KOPT-K1 (cell line): ENCODE measurements around the gene DECR2.
"Not testable (repeated sequence)": the region's sequence is repeated elsewhere in the genome, so short reads cannot be mapped to it uniquely, and the experiment has no call there.

Experiments
- H3K27ac ChIP-seq: fragments of 200-600 bp; sonication (generic); 2 replicates; pipeline ENCODE4 v1.5.1; 2016; ENCODE audit warnings: antibody characterized with exemption, mild to moderate bottlenecking, low read depth, low read length; ENCODE audit not compliant: poor library complexity, severe bottlenecking
- H3K36me3 ChIP-seq: fragments of 200-600 bp; sonication (generic); 2 replicates; pipeline ENCODE4 v1.5.1; 2017; ENCODE audit warnings: antibody characterized with exemption, mild to moderate bottlenecking, low read length, moderate library complexity; ENCODE audit not compliant: insufficient read depth
- H3K9me3 ChIP-seq: fragments of 200-600 bp; sonication (generic); 2 replicates; pipeline ENCODE4 v1.5.1; 2017; ENCODE audit warnings: antibody characterized with exemption, low read length, mild to moderate bottlenecking; ENCODE audit not compliant: insufficient read depth, poor library complexity, severe bottlenecking

DECR2 gene

GRCh38 chr16:362702-362999 lies 39.0 kb upstream of the DECR2 start:
- not testable (repeated sequence) for H3K27ac ChIP-seq, H3K9me3 ChIP-seq
- peaks cover 15% of the 10 kb centered on the region for H3K36me3 ChIP-seq

GRCh38 chr16:363110-363765 lies 38.4 kb upstream of the DECR2 start:
- H3K36me3 ChIP-seq = peaks cover 21% of the 10 kb centered on the region
- no peaks in the 10 kb centered on the region for H3K9me3 ChIP-seq
- no peak overlapping the region for H3K27ac ChIP-seq

- Histone ChIP-seq H3K9me3 (no peaks in the 10 kb centered on the region), H3K27ac (no peak overlapping the region), H3K36me3 (peaks cover 28% of the 10 kb centered on the region)
These were observed 37.8 kb upstream of the DECR2 start for GRCh38 chr16:363766-364490.

- H3K27ac ChIP-seq = no peak overlapping the region
These were observed 36.8 kb upstream of the DECR2 start for GRCh38 chr16:364595-365491.

GRCh38 chr16:366476-366875 lies 35.2 kb upstream of the DECR2 start:
- Histone ChIP-seq H3K9me3 (no peaks in the 10 kb centered on the region), H3K36me3 (peaks cover 33% of the 10 kb centered on the region), H3K27ac (no peak overlapping the region)

More at GRCh38 chr16:364595-365491, 36.8 kb upstream of the DECR2 start:
- H3K36me3 ChIP-seq = peaks cover 33% of the 10 kb centered on the region
- no peaks in the 10 kb centered on the region for H3K9me3 ChIP-seq

- no peak overlapping the region for H3K27ac ChIP-seq
- no peaks in the 10 kb centered on the region for H3K9me3 ChIP-seq
- H3K36me3 ChIP-seq = peaks cover 40% of the 10 kb centered on the region
These were observed 34.3 kb upstream of the DECR2 start for GRCh38 chr16:367333-367903.

- no peak overlapping the region for H3K27ac ChIP-seq
- peaks cover 51% of the 10 kb centered on the region for H3K36me3 ChIP-seq
- H3K9me3 ChIP-seq = no peaks in the 10 kb centered on the region
These were observed 33.1 kb upstream of the DECR2 start for GRCh38 chr16:368388-369158.

GRCh38 chr16:369275-369865 lies 32.3 kb upstream of the DECR2 start:
- H3K9me3 ChIP-seq = no peaks in the 10 kb centered on the region
- peaks cover 59% of the 10 kb centered on the region for H3K36me3 ChIP-seq
- no peak overlapping the region for H3K27ac ChIP-seq

- H3K36me3 ChIP-seq = peaks cover 64% of the 10 kb centered on the region
- no peaks in the 10 kb centered on the region for H3K9me3 ChIP-seq
- H3K27ac ChIP-seq = no peak overlapping the region
These were observed 31.7 kb upstream of the DECR2 start for GRCh38 chr16:369866-370436.

- H3K27ac ChIP-seq = peak within 1 kb of the TSS; percentile 52
- peaks cover 67% of the 10 kb centered on the region for H3K36me3 ChIP-seq
- no peaks in the 10 kb centered on the region for H3K9me3 ChIP-seq
These were observed 31.2 kb upstream of the DECR2 start, which contains the start of gene MRPL28 for GRCh38 chr16:370443-370842. Gene MRPL28 (minus strand): TSS chr16:370538. CDS start chr16:370218, 320 bp downstream.

GRCh38 chr16:370979-371514 lies 30.6 kb upstream of the DECR2 start:
- Histone ChIP-seq H3K9me3 (no peaks in the 10 kb centered on the region), H3K27ac (peak overlapping the region; percentile 52), H3K36me3 (peaks cover 72% of the 10 kb centered on the region)

- Histone ChIP-seq H3K9me3 (no peaks in the 10 kb centered on the region), H3K27ac (no peak overlapping the region), H3K36me3 (peaks cover 72% of the 10 kb centered on the region)
These were observed 30.0 kb upstream of the DECR2 start for GRCh38 chr16:371515-372301.
